Hematopoietic multipotent progenitor cell treated with erythropoietin and hydrocortisone succinate and interleukin-3 and kit ligand, for 17 days (in vitro differentiated cells): ENCODE measurements around the gene SOX6.

ENCODE experiments used
- DNase-seq: peaks from one replicate; pipeline ENCODE4 v3.0.0-alpha.2; 2015; ENCODE audit warnings: low spot score

The SOX6 gene

GRCh38 chr11:16271258-16271657 lies 85.1 kb downstream of the SOX6 start:
- no peak for DNase-seq

- no peak for DNase-seq
Observed at GRCh38 chr11:16266021-16266420, 90.3 kb downstream of the SOX6 start.

- no peak for DNase-seq
Observed at GRCh38 chr11:16265022-16265421, 91.3 kb downstream of the SOX6 start.

- DNase-seq = no peak
Observed at GRCh38 chr11:16262645-16262955, 93.7 kb downstream of the SOX6 start.

GRCh38 chr11:16261836-16262644 lies 94.3 kb downstream of the SOX6 start:
- DNase-seq = no peak

GRCh38 chr11:16252373-16252772 lies 104.0 kb downstream of the SOX6 start:
- DNase-seq = no peak

- DNase-seq = no peak
Observed at GRCh38 chr11:16248248-16248647, 108.1 kb downstream of the SOX6 start.

GRCh38 chr11:16242806-16243205 lies 113.5 kb downstream of the SOX6 start:
- no peak for DNase-seq

- DNase-seq = no peak
Observed at GRCh38 chr11:16240687-16241086, 115.7 kb downstream of the SOX6 start.

GRCh38 chr11:16239141-16240105 lies 116.9 kb downstream of the SOX6 start:
- no peak for DNase-seq

- DNase-seq = peak; percentile 59
Observed at GRCh38 chr11:16226245-16226644, 130.1 kb downstream of the SOX6 start.

GRCh38 chr11:16225623-16226022 lies 130.7 kb downstream of the SOX6 start:
- no peak for DNase-seq

- no peak for DNase-seq
Observed at GRCh38 chr11:16223558-16223957, 132.8 kb downstream of the SOX6 start.

- no peak for DNase-seq
Observed at GRCh38 chr11:16217631-16218030, 138.7 kb downstream of the SOX6 start.

- DNase-seq = no peak
Observed at GRCh38 chr11:16216831-16217230, 139.5 kb downstream of the SOX6 start.

GRCh38 chr11:16215352-16215751 lies 141.0 kb downstream of the SOX6 start:
- DNase-seq = no peak

- DNase-seq = no peak
Observed at GRCh38 chr11:16211407-16211806, 144.9 kb downstream of the SOX6 start.

- DNase-seq = no peak
Observed at GRCh38 chr11:16204261-16204660, 152.1 kb downstream of the SOX6 start.

GRCh38 chr11:16195651-16196050 lies 160.7 kb downstream of the SOX6 start:
- no peak for DNase-seq

GRCh38 chr11:16194566-16194965 lies 161.8 kb downstream of the SOX6 start:
- DNase-seq = no peak

- no peak for DNase-seq
Observed at GRCh38 chr11:16193897-16194381, 162.4 kb downstream of the SOX6 start.

GRCh38 chr11:16191868-16192240 lies 164.5 kb downstream of the SOX6 start:
- DNase-seq = no peak
